ENCODE data around the gene EDN2.

Gene EDN2

GRCh38 chr1:41497056-41497440, 12.6 kb upstream of the EDN2 start:
- H3K14ac ChIP-seq (ENCODE audit: low read length) = peak overlapping the region; percentile 75
- WGBS, 2 donors (ENCODE audit: extremely low coverage in 2 of 2, insufficient read length in 2 of 2, insufficient replicate concordance in 1 of 2) = no CpG with 5 or more reads among the region's 13 CpGs
- peaks cover 21 to 22% of the 10 kb centered on the region in 2 donors for H3K4me1 ChIP-seq (ENCODE audit: control insufficient read depth in 2 of 2, insufficient read depth in 1 of 2, low read depth in 1 of 2, low read length in 2 of 2)
- H3K4ac ChIP-seq (ENCODE audit: low read length) = no peak overlapping the region
- peak overlapping the region; percentile 100 for H2BK120ac ChIP-seq (ENCODE audit: low read depth, low read length)
- no peaks in the 10 kb centered on the region for H3K79me1 ChIP-seq (ENCODE audit: low read depth, low read length)
- no peaks in the 10 kb centered on the region for H3K36me3 ChIP-seq (replicated peaks in 1 of 2; ENCODE audit: control insufficient read depth in 2 of 2, insufficient read depth in 2 of 2, low read length in 2 of 2)
- H2BK12ac ChIP-seq (ENCODE audit: low read length) = peak overlapping the region; percentile 92
- peak overlapping the region; percentile 94 for H2AFZ ChIP-seq (ENCODE audit: low read length)
- H3K4me3 ChIP-seq (ENCODE audit: low read length in 2 of 2) = no peak overlapping the region
- no peaks in the 10 kb centered on the region for H3K9me3 ChIP-seq (replicated peaks in 1 of 2; ENCODE audit: control insufficient read depth in 2 of 2, insufficient read depth in 1 of 2, low read depth in 1 of 2, low read length in 2 of 2)
- no peak overlapping the region for H3K4me2 ChIP-seq (ENCODE audit: insufficient read depth, low read length, poor library complexity, severe bottlenecking)
- no peak for DNase-seq (ENCODE audit: low spot score)
- H2BK5ac ChIP-seq (ENCODE audit: low read length) = peak overlapping the region; percentile 94
- peak overlapping the region; percentile 99 for H4K8ac ChIP-seq (ENCODE audit: low read depth, low read length)
- peak overlapping the region; percentile 98 for H2AK5ac ChIP-seq (ENCODE audit: low read depth, low read length)
- H4K91ac ChIP-seq (ENCODE audit: low read depth, low read length, poor library complexity) = peak overlapping the region; percentile 98
- peak overlapping the region; percentile 99 for H3K18ac ChIP-seq (ENCODE audit: low read length)
- H2BK15ac ChIP-seq (ENCODE audit: low read length) = peak overlapping the region; percentile 100
- H3K9ac ChIP-seq (ENCODE audit: low read depth, low read length, poor library complexity) = no peak overlapping the region
- no peaks in the 10 kb centered on the region for H3K27me3 ChIP-seq (ENCODE audit: control insufficient read depth in 3 of 3, insufficient read depth in 3 of 3, low read depth in 1 of 3, low read length in 3 of 3)
- peak overlapping the region; percentile 21 for H3K23ac ChIP-seq (ENCODE audit: low read depth, low read length, poor library complexity)
- H3K27ac ChIP-seq (replicated peaks; ENCODE audit: low read length) = no peak overlapping the region

GRCh38 chr1:41496080-41497055, 11.9 kb upstream of the EDN2 start:
- peak overlapping the region; percentile 94 for H2AFZ ChIP-seq (ENCODE audit: low read length)
- peak overlapping the region; percentile 99 for H3K18ac ChIP-seq (ENCODE audit: low read length)
- no CpG with 5 or more reads among the region's 74 CpGs for WGBS, 2 donors (ENCODE audit: extremely low coverage in 2 of 2, insufficient read length in 2 of 2, insufficient replicate concordance in 1 of 2)
- H2BK5ac ChIP-seq (ENCODE audit: low read length) = peak overlapping the region; percentile 94
- peak overlapping the region; percentile 21 for H3K27ac ChIP-seq (replicated peaks; ENCODE audit: low read length)
- H2BK15ac ChIP-seq (ENCODE audit: low read length) = peak overlapping the region; percentile 100
- H2BK120ac ChIP-seq (ENCODE audit: low read depth, low read length) = peak overlapping the region; percentile 100
- H4K91ac ChIP-seq (ENCODE audit: low read depth, low read length, poor library complexity) = peak overlapping the region; percentile 98
- peak overlapping the region; percentile 99 for H3K4ac ChIP-seq (ENCODE audit: low read length)
- peak overlapping the region; percentile 99 for H4K8ac ChIP-seq (ENCODE audit: low read depth, low read length)
- DNase-seq (ENCODE audit: low spot score) = peak; percentile 89
- peak overlapping the region; percentile 92 for H2BK12ac ChIP-seq (ENCODE audit: low read length)
- H3K4me2 ChIP-seq (ENCODE audit: insufficient read depth, low read length, poor library complexity, severe bottlenecking) = peak overlapping the region; percentile 48
- peaks cover 21 to 22% of the 10 kb centered on the region in 2 donors for H3K4me1 ChIP-seq (ENCODE audit: control insufficient read depth in 2 of 2, insufficient read depth in 1 of 2, low read depth in 1 of 2, low read length in 2 of 2)
- H3K14ac ChIP-seq (ENCODE audit: low read length) = peak overlapping the region; percentile 75
- H3K79me1 ChIP-seq (ENCODE audit: low read depth, low read length) = no peaks in the 10 kb centered on the region
- peak overlapping the region; percentile 27 for H3K9ac ChIP-seq (ENCODE audit: low read depth, low read length, poor library complexity)
- no peaks in the 10 kb centered on the region for H3K36me3 ChIP-seq (replicated peaks in 1 of 2; ENCODE audit: control insufficient read depth in 2 of 2, insufficient read depth in 2 of 2, low read length in 2 of 2)
- peak overlapping the region; percentile 83 for H3K23ac ChIP-seq (ENCODE audit: low read depth, low read length, poor library complexity)
- H3K4me3 ChIP-seq (ENCODE audit: low read length in 2 of 2) = no peak overlapping the region
- no peaks in the 10 kb centered on the region for H3K9me3 ChIP-seq (replicated peaks in 1 of 2; ENCODE audit: control insufficient read depth in 2 of 2, insufficient read depth in 1 of 2, low read depth in 1 of 2, low read length in 2 of 2)
- H2AK5ac ChIP-seq (ENCODE audit: low read depth, low read length) = peak overlapping the region; percentile 98
- no peaks in the 10 kb centered on the region for H3K27me3 ChIP-seq (ENCODE audit: control insufficient read depth in 3 of 3, insufficient read depth in 3 of 3, low read depth in 1 of 3, low read length in 3 of 3)

- no CpG with 5 or more reads among the region's 19 CpGs for WGBS, 2 donors (ENCODE audit: extremely low coverage in 2 of 2, insufficient read length in 2 of 2, insufficient replicate concordance in 1 of 2)
- no peak overlapping the region for H3K27ac ChIP-seq (replicated peaks; ENCODE audit: low read length)
Measured at GRCh38 chr1:41495210-41495948, 10.9 kb upstream of the EDN2 start.

More at GRCh38 chr1:41495210-41495948, 10.9 kb upstream of the EDN2 start:
- H2BK12ac ChIP-seq (ENCODE audit: low read length) = no peak overlapping the region
- H3K4me3 ChIP-seq (ENCODE audit: low read length in 2 of 2) = no peak overlapping the region
- H3K23ac ChIP-seq (ENCODE audit: low read depth, low read length, poor library complexity) = no peak overlapping the region
- H3K36me3 ChIP-seq (replicated peaks in 1 of 2; ENCODE audit: control insufficient read depth in 2 of 2, insufficient read depth in 2 of 2, low read length in 2 of 2) = no peaks in the 10 kb centered on the region
- H3K18ac ChIP-seq (ENCODE audit: low read length) = peak overlapping the region; percentile 92
- peak overlapping the region; percentile 48 for H3K4me2 ChIP-seq (ENCODE audit: insufficient read depth, low read length, poor library complexity, severe bottlenecking)
- H3K4me1 ChIP-seq (ENCODE audit: control insufficient read depth in 2 of 2, insufficient read depth in 1 of 2, low read depth in 1 of 2, low read length in 2 of 2) = peaks cover 21 to 22% of the 10 kb centered on the region in 2 donors
- no peak overlapping the region for H3K14ac ChIP-seq (ENCODE audit: low read length)
- no peak overlapping the region for H3K9ac ChIP-seq (ENCODE audit: low read depth, low read length, poor library complexity)
- no peak overlapping the region for H4K8ac ChIP-seq (ENCODE audit: low read depth, low read length)
- no peaks in the 10 kb centered on the region for H3K79me1 ChIP-seq (ENCODE audit: low read depth, low read length)
- H2AK5ac ChIP-seq (ENCODE audit: low read depth, low read length) = peak overlapping the region; percentile 96
- no peaks in the 10 kb centered on the region for H3K27me3 ChIP-seq (ENCODE audit: control insufficient read depth in 3 of 3, insufficient read depth in 3 of 3, low read depth in 1 of 3, low read length in 3 of 3)
- H2BK5ac ChIP-seq (ENCODE audit: low read length) = peak overlapping the region; percentile 7
- no peak overlapping the region for H3K4ac ChIP-seq (ENCODE audit: low read length)
- no peaks in the 10 kb centered on the region for H3K9me3 ChIP-seq (replicated peaks in 1 of 2; ENCODE audit: control insufficient read depth in 2 of 2, insufficient read depth in 1 of 2, low read depth in 1 of 2, low read length in 2 of 2)
- peak overlapping the region; percentile 1 for H2BK120ac ChIP-seq (ENCODE audit: low read depth, low read length)
- H4K91ac ChIP-seq (ENCODE audit: low read depth, low read length, poor library complexity) = peak overlapping the region; percentile 79
- DNase-seq (ENCODE audit: low spot score) = no peak
- H2AFZ ChIP-seq (ENCODE audit: low read length) = peak overlapping the region; percentile 94
- peak overlapping the region; percentile 86 for H2BK15ac ChIP-seq (ENCODE audit: low read length)
